ENCODE results near the gene YWHAG. TPM values are rescaled to one million over a fixed set of nuclear protein-coding genes. Genes with fewer than 3 reads are reported as not detected.

YWHAG gene
- total and polyA plus RNA-seq, 9 of the 15 experiments (the other 6 are each of a cell fraction or from before 2014, with no cell fraction given): 30.4 to 246 (median 94.5) TPM

DNA sequence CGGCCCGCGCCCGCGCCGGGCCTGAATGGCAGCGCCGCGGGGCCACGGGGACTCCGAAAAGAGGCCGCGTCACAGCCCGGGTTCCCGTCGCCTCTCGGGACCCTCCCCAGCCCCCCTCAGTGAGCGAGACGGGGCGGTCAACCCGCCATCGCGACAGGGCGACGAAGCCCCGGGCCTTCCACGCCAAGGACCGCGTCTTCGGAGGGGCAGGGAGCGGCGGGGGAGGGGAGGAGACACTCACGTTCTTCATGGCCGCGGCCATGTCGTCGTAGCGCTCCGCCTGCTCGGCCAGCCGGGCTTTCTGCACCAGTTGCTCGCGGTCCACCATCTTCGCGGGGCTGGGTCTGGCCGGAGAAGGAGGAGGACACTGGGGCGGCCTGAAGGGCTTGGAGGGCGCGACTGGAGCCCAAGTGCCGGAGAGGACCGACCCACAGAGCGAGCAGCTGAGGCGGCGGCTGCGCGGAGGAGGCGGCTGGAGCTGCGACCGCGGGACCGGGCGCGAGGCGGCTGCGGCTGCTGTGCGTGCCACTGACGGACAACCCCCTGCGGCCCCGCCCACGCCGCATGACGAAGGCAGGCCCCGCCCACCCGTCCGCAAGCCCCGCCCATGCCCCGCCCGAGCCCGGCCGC, at the start of gene YWHAG (continued):
- TF ChIP-seq ATF2 (CRISPR knock-in tag; IDR thresholded peaks at IDR 0.05) (no peak; the same call in 1 of the 2 replicates), ATF6 (CRISPR knock-in tag; IDR thresholded peaks at IDR 0.05) (no peak), EZH2 (IDR thresholded peaks at IDR 0.05; ENCODE audit: borderline replicate concordance, low read depth, low read length) (no peak), KLF13 (tag; IDR thresholded peaks at IDR 0.05; ENCODE audit: borderline replicate concordance, low read depth) (0 out of 2 replicates have a peak, but pooled peaks have one; percentile 25), E2F3 (CRISPR knock-in tag; IDR thresholded peaks at IDR 0.05) (no peak), SIN3A (IDR thresholded peaks at IDR 0.05; ENCODE audit: borderline replicate concordance in 2 of 2, control insufficient read depth in 1 of 2, low read depth in 2 of 2, low read length in 2 of 2) (peak; percentile 89 to 91; a peak in 3 of 4 replicates), NFE2 (IDR thresholded peaks at IDR 0.05; ENCODE audit: low read depth) (no peak), GATA2 (CRISPR knock-in tag; IDR thresholded peaks at IDR 0.05) (no peak), CBFA2T3 (IDR thresholded peaks at IDR 0.05) (0 out of 2 replicates have a peak, but pooled peaks have one; percentile 12), MAFG (tag; conservative IDR thresholded peaks at IDR 0.05) (no peak), CSDE1 (IDR thresholded peaks at IDR 0.05) (no peak), MEF2A (IDR thresholded peaks at IDR 0.05; ENCODE audit: control insufficient read depth, low read depth, low read length) (no peak), HNRNPL (IDR thresholded peaks at IDR 0.05; ENCODE audit: low read depth, low read length) (peak; percentile 71), BACH1 (tag; IDR thresholded peaks at IDR 0.05) (no peak), ZNF133 (CRISPR knock-in tag; IDR thresholded peaks at IDR 0.05) (no peak), SOX6 (IDR thresholded peaks at IDR 0.05) (0 out of 2 replicates have a peak, but pooled peaks have one; percentile 15), KLF6 (CRISPR knock-in tag; IDR thresholded peaks at IDR 0.05; ENCODE audit: borderline replicate concordance) (no peak), PHB (CRISPR knock-in tag; IDR thresholded peaks at IDR 0.05) (peak; percentile 86), SAFB (IDR thresholded peaks at IDR 0.05; ENCODE audit: borderline replicate concordance, low read depth, low read length) (no peak), ZNF57 (CRISPR knock-in tag; IDR thresholded peaks at IDR 0.05) (no peak), PHF20 (IDR thresholded peaks at IDR 0.05; ENCODE audit: partially characterized antibody) (peak; percentile 61), TRIM24 (IDR thresholded peaks at IDR 0.05) (0 out of 4 replicates have a peak, but pooled peaks of 1 of the 2 experiments have one; percentile 42), HDGF (IDR thresholded peaks at IDR 0.05) (no peak), PHF8 (IDR thresholded peaks at IDR 0.05; ENCODE audit: borderline replicate concordance, low read length) (peak; percentile 87), RFX5 (IDR thresholded peaks at IDR 0.05; ENCODE audit: low read depth, low read length) (no peak), RBM39 (optimal IDR thresholded peaks at IDR 0.05; ENCODE audit: low read depth, low read length) (no peak), KDM2B (CRISPR knock-in tag; IDR thresholded peaks at IDR 0.05) (0 out of 2 replicates have a peak, but pooled peaks have one; percentile 30)
- TF ChIP-seq, protein P1, sequence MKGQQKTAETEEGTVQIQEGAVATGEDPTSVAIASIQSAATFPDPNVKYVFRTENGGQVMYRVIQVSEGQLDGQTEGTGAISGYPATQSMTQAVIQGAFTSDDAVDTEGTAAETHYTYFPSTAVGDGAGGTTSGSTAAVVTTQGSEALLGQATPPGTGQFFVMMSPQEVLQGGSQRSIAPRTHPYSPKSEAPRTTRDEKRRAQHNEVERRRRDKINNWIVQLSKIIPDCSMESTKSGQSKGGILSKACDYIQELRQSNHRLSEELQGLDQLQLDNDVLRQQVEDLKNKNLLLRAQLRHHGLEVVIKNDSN (CRISPR knock-in tag; IDR thresholded peaks at IDR 0.05): no peak
